ENCODE results near the gene SPPL2A. TPM values are rescaled to one million over a fixed set of nuclear protein-coding genes. Genes with fewer than 3 reads are reported as not detected.

Gene SPPL2A
- total RNA-seq, 1 experiment from 2014 or later, result 64.4 TPM

GRCh38 chr15:50791486-50791885, 26.0 kb upstream of the SPPL2A start:
- no peak for DNase-seq
- Histone ChIP-seq H3K9me3 (ENCODE audit: control insufficient read depth, low read depth, low read length) (no peaks in the 10 kb centered on the region), H2AK5ac (ENCODE audit: insufficient read length, low read length) (no peak overlapping the region), H4K91ac (ENCODE audit: insufficient read length, low read depth, low read length) (no peak overlapping the region), H3K27me3 (ENCODE audit: insufficient read depth, low read length) (no peaks in the 10 kb centered on the region), H3K23ac (ENCODE audit: insufficient read length, low read depth, low read length) (no peak overlapping the region), H3K4me2 (ENCODE audit: insufficient read depth, insufficient read length, low read length) (no peak overlapping the region), H3T11ph (ENCODE audit: low read length) (no peak overlapping the region), H3K23me2 (ENCODE audit: insufficient read length, low read depth, low read length, poor library complexity, severe bottlenecking) (no peaks in the 10 kb centered on the region), H2BK15ac (ENCODE audit: low read depth, low read length) (no peak overlapping the region), H3K18ac (ENCODE audit: insufficient read length, low read depth, low read length) (no peak overlapping the region), H2BK120ac (ENCODE audit: low read depth, low read length, poor library complexity, severe bottlenecking) (no peak overlapping the region), H4K20me1 (ENCODE audit: control insufficient read depth, insufficient read depth, insufficient read length) (no peaks in the 10 kb centered on the region), H3K4ac (ENCODE audit: low read depth, low read length) (no peak overlapping the region), H2BK5ac (ENCODE audit: insufficient read length, low read length) (no peak overlapping the region), H3K79me2 (ENCODE audit: insufficient read depth, low read length) (no peaks in the 10 kb centered on the region), H3K79me1 (ENCODE audit: insufficient read depth, low read depth, low read length, poor library complexity, severe bottlenecking) (no peaks in the 10 kb centered on the region), H4K5ac (ENCODE audit: insufficient read length, low read depth, low read length) (no peak overlapping the region), H3K9ac (ENCODE audit: extremely low read depth, insufficient read length, low read length) (no peak overlapping the region), H4K8ac (replicated peaks; ENCODE audit: insufficient read length, low read depth, low read length) (no peak overlapping the region), H3K56ac (ENCODE audit: insufficient read length, low read depth, low read length) (no peak overlapping the region), H3K27ac (ENCODE audit: insufficient read length, low read depth, low read length) (no peak overlapping the region), H3K4me1 (ENCODE audit: insufficient read depth, low read length) (no peaks in the 10 kb centered on the region), H3K14ac (ENCODE audit: insufficient read depth, low read length) (no peak overlapping the region), H2BK20ac (ENCODE audit: low read depth, low read length, poor library complexity, severe bottlenecking) (no peak overlapping the region), H2BK12ac (ENCODE audit: insufficient read length, low read depth, low read length) (no peak overlapping the region), H2AFZ (ENCODE audit: low read length) (no peak overlapping the region)
- Mint-ChIP-seq H3K4me1 (peaks cover 13 to 24% of the 10 kb centered on the region in 2 experiments), H3K27me3 (ENCODE audit: low read depth) (no peaks in the 10 kb centered on the region; the same call in none of the 2 replicates), H3K36me3 (ENCODE audit: insufficient read depth in 1 of 3, low read depth in 3 of 3) (no peaks in the 10 kb centered on the region), H3K4me3 (no peak overlapping the region), H3K9me3 (no peaks in the 10 kb centered on the region), H3K27ac (no peak overlapping the region)
- WGBS (ENCODE audit: extremely low coverage, insufficient read length, low lambda C conversion rate), result 100% methylated on average over 2 of the region's 4 CpGs
- no peak for TF ChIP-seq CTCF (conservative IDR thresholded peaks at IDR 0.05)
